A549 (cell line): Measurements from ENCODE around the gene PRTFDC1. TPM values are rescaled to one million over a fixed set of nuclear protein-coding genes. Genes with fewer than 3 reads are reported as not detected.
A peak's percentile ranks its signal among the peaks of the same experiment; 100 is the strongest.
"Not testable (repeated sequence)": the region's sequence is repeated elsewhere in the genome, so short reads cannot be mapped to it uniquely, and the experiment has no call there.

Experiments used
- ATAC-seq, 2 experiments: fragments of 200-7000 bp in 1 of 2; fragments of >200 bp in 1 of 2; cut with Nextera tagmentation in 1 of 2; cut with Tn5 transposase in 1 of 2; 3 replicates each; pipeline versions ENCODE4 v1.8.0 to v1.9.1; 2018 to 2020; ENCODE audit warnings: mild to moderate bottlenecking in 1 of 2, moderate library complexity in 1 of 2
- CTCF ChIA-PET: fragments of 300-600 bp; sonication (Branson Sonifier 250); formaldehyde crosslinking; extraction: SDS; loops from one replicate; lab custom pipeline; 2021; ENCODE audit warnings: antibody characterized with exemption, inconsistent platforms; lab: Yijun Ruan, JAX
- POLR2A ChIA-PET: fragments of 350-600 bp; formaldehyde crosslinking; extraction: SDS; loops from one replicate; lab custom pipeline; 2021; ENCODE audit warnings: antibody characterized with exemption, inconsistent platforms; lab: Yijun Ruan, JAX
- DNase-seq, 2 experiments: peaks; one replicate each; pipeline versions ENCODE4 v3.0.0 to v3.0.0-alpha.2; 2011 to 2016; ENCODE audit warnings: low read depth in 1 of 2, low spot score in 1 of 2
- FAIRE-seq: peaks from 2 replicates; lab custom pipeline; 2011; peaks lifted over from hg19 to GRCh38; lab: Jason Lieb, UNC
- H3K27ac ChIP-seq, 2 experiments: fragments of >200 bp; sonication (Bioruptor Twin); formaldehyde crosslinking; 3 replicates each; pipeline ENCODE4 v1.5.1; 2016 to 2017
- H3K4me1 ChIP-seq: fragments of >200 bp; sonication (Bioruptor Twin); formaldehyde crosslinking; 3 replicates; pipeline ENCODE4 v1.6.1; 2016
- H3K4me2 ChIP-seq: fragments of >200 bp; sonication (Bioruptor Twin); formaldehyde crosslinking; 3 replicates; pipeline ENCODE4 v1.6.1; 2016
- H3K4me3 ChIP-seq: fragments of >200 bp; sonication (Bioruptor Twin); formaldehyde crosslinking; 3 replicates; pipeline ENCODE4 v1.5.1; 2016
- H3K9me3 ChIP-seq: fragments of >200 bp; sonication (Bioruptor Twin); formaldehyde crosslinking; 3 replicates; pipeline ENCODE4 v1.6.1; 2016
- BHLHE40 ChIP-seq: IDR thresholded peaks from 2 replicates; pipeline ENCODE4 v1.6.1; 2012; ENCODE audit warnings: low read depth, low read length, inconsistent platforms
- CBX2 ChIP-seq: fragments of 200-600 bp; sonication (generic); IDR thresholded peaks from 2 replicates; pipeline ENCODE4 v1.6.1; 2016; ENCODE audit warnings: low read depth, mild to moderate bottlenecking, borderline replicate concordance
- CBX8 ChIP-seq: fragments of 200-600 bp; sonication (generic); IDR thresholded peaks from 2 replicates; pipeline ENCODE4 v1.6.1; 2016
- CEBPB ChIP-seq, 2 experiments: fragments of >200 bp in 1 of 2; sonication (Bioruptor Twin) in 1 of 2; formaldehyde crosslinking in 1 of 2; IDR thresholded peaks; 2 replicates each; pipeline ENCODE4 v1.6.1; 2012 to 2016
- CHD2 ChIP-seq: fragments of 150-350 bp; IDR thresholded peaks from 2 replicates; pipeline ENCODE4 v1.6.1; 2014; ENCODE audit warnings: low read length; ENCODE audit not compliant: partially characterized antibody
- CHD4 ChIP-seq: fragments of 200-600 bp; sonication (generic); IDR thresholded peaks from 2 replicates; pipeline ENCODE4 v1.6.1; 2016; ENCODE audit warnings: antibody characterized with exemption, mild to moderate bottlenecking, borderline replicate concordance
- EP300 ChIP-seq, 2 experiments: fragments of >200 bp; sonication (Bioruptor Twin); formaldehyde crosslinking; IDR thresholded peaks; 2 replicates in 1 of 2; 3 replicates in 1 of 2; pipeline ENCODE4 v1.6.1; 2016 to 2017
- FOSB ChIP-seq: fragments of 250-450 bp; sonication (Bioruptor Pico); IDR thresholded peaks from 2 replicates; pipeline ENCODE4 v1.5.0; 2020; ENCODE audit warnings: mild to moderate bottlenecking, moderate library complexity
- FOSL2 ChIP-seq, 2 experiments: fragments of 450-650 bp in 1 of 2; fragments of >200 bp in 1 of 2; sonication (Bioruptor Twin) in 1 of 2; formaldehyde crosslinking; IDR thresholded peaks; 2 replicates each; pipeline versions ENCODE4 v1.5.0 to v1.6.1; 2016 to 2020; ENCODE audit warnings: mild to moderate bottlenecking in 1 of 2, moderate library complexity in 1 of 2
- FOXS1 ChIP-seq: fragments of 250-450 bp; sonication (Bioruptor Pico); IDR thresholded peaks from 2 replicates; pipeline ENCODE4 v1.5.0; 2020; ENCODE audit warnings: mild to moderate bottlenecking, moderate library complexity
- GATA3 ChIP-seq: IDR thresholded peaks from 2 replicates; pipeline ENCODE4 v1.6.1; 2012; ENCODE audit warnings: borderline replicate concordance
- HEYL ChIP-seq: fragments of 250-450 bp; sonication (Bioruptor Pico); IDR thresholded peaks from 2 replicates; pipeline ENCODE4 v1.8.0; 2021; ENCODE audit warnings: mild to moderate bottlenecking, moderate library complexity
- HOXA7 ChIP-seq: fragments of 250-450 bp; sonication (Bioruptor Pico); IDR thresholded peaks from 2 replicates; pipeline ENCODE4 v1.5.0; 2020; ENCODE audit warnings: mild to moderate bottlenecking, moderate library complexity
- HOXB5 ChIP-seq: fragments of 250-450 bp; sonication (Bioruptor Pico); IDR thresholded peaks from 2 replicates; pipeline ENCODE4 v1.5.0; 2020; ENCODE audit warnings: mild to moderate bottlenecking, moderate library complexity
- JUN ChIP-seq, 2 experiments: fragments of >200 bp; sonication (Bioruptor Twin); formaldehyde crosslinking; IDR thresholded peaks; 2 replicates in 1 of 2; 3 replicates in 1 of 2; pipeline ENCODE4 v1.6.1; 2016 to 2017
- JUNB ChIP-seq: fragments of >200 bp; sonication (Bioruptor Twin); formaldehyde crosslinking; IDR thresholded peaks from 2 replicates; pipeline ENCODE4 v1.6.1; 2016
- KDM1A ChIP-seq: fragments of 200-600 bp; sonication (generic); IDR thresholded peaks from 2 replicates; pipeline ENCODE4 v1.6.1; 2016; ENCODE audit warnings: low read depth, mild to moderate bottlenecking
- MAFK ChIP-seq: fragments of 450-650 bp; IDR thresholded peaks from 2 replicates; pipeline ENCODE4 v1.6.1; 2014; ENCODE audit not compliant: partially characterized antibody
- MYC ChIP-seq: IDR thresholded peaks from 2 replicates; pipeline ENCODE4 v1.6.1; 2012; ENCODE audit warnings: mild to moderate bottlenecking, inconsistent platforms, low read length, improper control_type of control experiment, borderline replicate concordance
- NPAS2 ChIP-seq: fragments of 250-450 bp; sonication (Bioruptor Pico); IDR thresholded peaks from 2 replicates; pipeline ENCODE4 v1.8.0; 2022; ENCODE audit warnings: mild to moderate bottlenecking, moderate library complexity, borderline replicate concordance
- NR3C1 ChIP-seq: fragments of >200 bp; sonication (Bioruptor Twin); formaldehyde crosslinking; IDR thresholded peaks from 3 replicates; pipeline ENCODE4 v1.6.1; 2017
- PHF8 ChIP-seq: fragments of 200-600 bp; sonication (generic); IDR thresholded peaks from 2 replicates; pipeline ENCODE4 v1.6.1; 2016; ENCODE audit warnings: low read depth, mild to moderate bottlenecking, antibody characterized with exemption, moderate library complexity, borderline replicate concordance
- POLR2A ChIP-seq: IDR thresholded peaks from 2 replicates; pipeline ENCODE4 v1.6.1; 2012; ENCODE audit warnings: mild to moderate bottlenecking, low read length
- POLR2AphosphoS2 ChIP-seq: conservative IDR thresholded peaks from 2 replicates; pipeline ENCODE4 v1.6.1; 2012; ENCODE audit warnings: low read length, improper control_type of control experiment, inconsistent platforms
- RAD21 ChIP-seq, 2 experiments: fragments of >200 bp in 1 of 2; sonication (Bioruptor Twin) in 1 of 2; formaldehyde crosslinking in 1 of 2; IDR thresholded peaks in 1 of 2; conservative IDR thresholded peaks in 1 of 2; 2 replicates in 1 of 2; 3 replicates in 1 of 2; pipeline ENCODE4 v1.6.1; 2012 to 2018; ENCODE audit warnings: inconsistent platforms in 1 of 2
- RCOR1 ChIP-seq: fragments of 150-350 bp; IDR thresholded peaks from 2 replicates; pipeline ENCODE4 v1.6.1; 2014; ENCODE audit warnings: antibody characterized with exemption, low read length, low read depth
- RFX5 ChIP-seq: fragments of 450-650 bp; IDR thresholded peaks from 2 replicates; pipeline ENCODE4 v1.7.1; 2014; ENCODE audit warnings: antibody characterized with exemption, mild to moderate bottlenecking, moderate library complexity
- RNF2 ChIP-seq: fragments of 200-600 bp; sonication (generic); IDR thresholded peaks from 2 replicates; pipeline ENCODE4 v1.6.1; 2016; ENCODE audit warnings: low read depth, mild to moderate bottlenecking, antibody characterized with exemption, moderate library complexity, borderline replicate concordance
- TFCP2L1 ChIP-seq: fragments of 250-450 bp; sonication (Bioruptor Pico); IDR thresholded peaks from 2 replicates; pipeline ENCODE4 v1.5.0; 2021; ENCODE audit warnings: mild to moderate bottlenecking
- TP53 ChIP-seq: fragments of 250-450 bp; sonication (Bioruptor Pico); IDR thresholded peaks from 2 replicates; pipeline ENCODE4 v1.5.0; 2021; ENCODE audit warnings: mild to moderate bottlenecking, moderate library complexity
- ZSCAN20 ChIP-seq: fragments of 250-450 bp; sonication (Bioruptor Pico); IDR thresholded peaks from 2 replicates; pipeline ENCODE4 v1.8.0; 2022; ENCODE audit warnings: mild to moderate bottlenecking, moderate library complexity
- WGBS: methylation state at CpG from one replicate; pipeline ENCODE4 v1.1.6; 2017; ENCODE audit errors: missing lambda C conversion rate; 5-methylcytosine and 5-hydroxymethylcytosine counted together
- polyA plus RNA-seq, 4 experiments: library from polyadenylated mRNA; depleted of rRNA in 3 of 4; stranded (reverse); fragments of >200 nt; fragmentation: RNase III in 1 of 4; extraction: RNeasy Plus Mini Kit Qiagen cat#74134 plus additional on column Dnase treatment in 1 of 4; gene quantifications; 2 replicates in 3 of 4; 3 replicates in 1 of 4; pipeline ENCODE4 v1.2.3, GENCODE V29; 2011 to 2017
- TF ChIP-seq, protein P1 (sequence below): fragments of 250-450 bp; sonication (Bioruptor Pico); IDR thresholded peaks from 2 replicates; pipeline ENCODE4 v1.5.0; 2020; ENCODE audit warnings: low read depth, mild to moderate bottlenecking, moderate library complexity
- TF ChIP-seq, protein P2 (sequence below): fragments of >200 bp; sonication (Bioruptor Twin); formaldehyde crosslinking; IDR thresholded peaks from 3 replicates; pipeline ENCODE4 v1.5.1; 2016
- TF ChIP-seq, protein P3 (sequence below): IDR thresholded peaks from 2 replicates; pipeline ENCODE4 v1.6.1; 2012
- TF ChIP-seq, protein P4 (sequence below): fragments of 450-650 bp; IDR thresholded peaks from 2 replicates; pipeline ENCODE4 v1.6.1; 2014; ENCODE audit warnings: antibody characterized with exemption
- TF ChIP-seq, protein P5 (sequence below): IDR thresholded peaks from 2 replicates; pipeline ENCODE4 v1.6.1; 2012

Gene PRTFDC1
- polyA plus RNA-seq, 2 of the 4 experiments (the other 2 are of a cell fraction), result 35.6 to 39.2 TPM

DNA sequence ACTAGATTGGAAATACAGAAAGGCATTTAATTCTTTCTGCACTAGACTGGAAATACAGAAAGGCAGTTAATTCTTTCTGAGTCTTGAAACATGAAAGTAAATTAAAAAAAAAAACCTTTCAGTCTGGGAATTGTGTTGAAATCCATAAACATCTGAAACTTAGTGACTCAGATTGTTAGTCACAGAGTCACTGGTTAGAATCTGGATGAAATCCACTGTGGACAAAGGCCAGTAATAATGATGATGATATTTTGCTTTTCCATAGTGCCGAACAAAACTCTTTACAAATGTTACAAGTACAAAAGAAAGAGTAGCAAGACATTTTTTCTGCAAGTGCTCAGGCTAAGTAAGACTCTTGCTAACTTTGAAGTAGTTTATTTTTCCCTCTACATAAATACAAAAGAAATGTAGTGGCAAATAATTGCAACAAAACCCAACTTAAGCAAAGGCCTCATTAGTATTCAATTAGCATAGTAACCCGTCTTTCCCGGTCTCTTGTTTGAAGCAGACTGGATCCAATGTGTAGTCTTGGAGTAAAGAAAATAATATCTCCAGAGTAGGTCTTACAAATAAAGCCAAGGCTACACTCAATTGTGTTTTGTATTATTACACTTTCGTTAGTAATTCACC, 5.8 kb upstream of the PRTFDC1 start:
- Histone ChIP-seq H3K4me2 (peak overlapping the region; percentile 75), H3K9me3 (no peaks in the 10 kb centered on the region), H3K4me3 (no peak overlapping the region; the same call in 2 of the 3 replicates), H3K27ac (peak overlapping the region; percentile 73 to 82), H3K4me1 (peaks cover 61% of the 10 kb centered on the region)
- DNase-seq, result peak; percentile 28 to 45
- CTCF ChIA-PET, result interaction anchor here (1.0 to 1.4 kb wide), 2 partner anchors 11 to 13 kb away, joined by 3 to 4 read pairs; no protein-coding TSS in a partner anchor
- POLR2A ChIA-PET, result no interaction called here
- peak; percentile 77 to 85; a peak in 5 of 6 replicates for ATAC-seq
- 34% methylated on average over 4 of the region's 4 CpGs for WGBS
- peak; percentile 59 for FAIRE-seq
- TF ChIP-seq CBX2 (no peak), HEYL (CRISPR knock-in tag) (no peak), HOXA7 (no peak), POLR2AphosphoS2 (no peak), RFX5 (no peak), FOSL2 (IDR thresholded peaks at IDR 0.05) (peak; percentile 93), FOSL2 (CRISPR knock-in tag; IDR thresholded peaks at IDR 0.05) (peak; percentile 88), NPAS2 (CRISPR knock-in tag) (no peak), ZSCAN20 (CRISPR knock-in tag) (no peak), MYC (no peak), CHD4 (no peak), EP300 (IDR thresholded peaks at IDR 0.05) (peak; percentile 30 to 47; a peak in 2 of 5 replicates), JUN (IDR thresholded peaks at IDR 0.05) (peak; percentile 41 to 69; a peak in 2 of 5 replicates), RAD21 (conservative IDR thresholded peaks at IDR 0.05 in 1 of 2, IDR thresholded peaks at IDR 0.05 in 1 of 2) (no peak; a peak in 1 of 5 replicates), FOXS1 (CRISPR knock-in tag) (no peak), CHD2 (no peak), TFCP2L1 (CRISPR knock-in tag) (no peak), BHLHE40 (no peak), CBX8 (no peak), RCOR1 (no peak), GATA3 (peak; percentile 54; the same call in 1 of the 2 replicates), PHF8 (no peak), POLR2A (no peak), NR3C1 (no peak), TP53 (CRISPR knock-in tag) (no peak), FOSB (no peak), HOXB5 (CRISPR knock-in tag) (no peak), MAFK (no peak), KDM1A (no peak), RNF2 (no peak), JUNB (peak; percentile 90), CEBPB (IDR thresholded peaks at IDR 0.05) (peak; percentile 81 to 88)
- TF ChIP-seq, protein P1, sequence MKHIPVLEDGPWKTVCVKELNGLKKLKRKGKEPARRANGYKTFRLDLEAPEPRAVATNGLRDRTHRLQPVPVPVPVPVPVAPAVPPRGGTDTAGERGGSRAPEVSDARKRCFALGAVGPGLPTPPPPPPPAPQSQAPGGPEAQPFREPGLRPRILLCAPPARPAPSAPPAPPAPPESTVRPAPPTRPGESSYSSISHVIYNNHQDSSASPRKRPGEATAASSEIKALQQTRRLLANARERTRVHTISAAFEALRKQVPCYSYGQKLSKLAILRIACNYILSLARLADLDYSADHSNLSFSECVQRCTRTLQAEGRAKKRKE (CRISPR knock-in tag), result no peak
- TF ChIP-seq, protein P2, sequence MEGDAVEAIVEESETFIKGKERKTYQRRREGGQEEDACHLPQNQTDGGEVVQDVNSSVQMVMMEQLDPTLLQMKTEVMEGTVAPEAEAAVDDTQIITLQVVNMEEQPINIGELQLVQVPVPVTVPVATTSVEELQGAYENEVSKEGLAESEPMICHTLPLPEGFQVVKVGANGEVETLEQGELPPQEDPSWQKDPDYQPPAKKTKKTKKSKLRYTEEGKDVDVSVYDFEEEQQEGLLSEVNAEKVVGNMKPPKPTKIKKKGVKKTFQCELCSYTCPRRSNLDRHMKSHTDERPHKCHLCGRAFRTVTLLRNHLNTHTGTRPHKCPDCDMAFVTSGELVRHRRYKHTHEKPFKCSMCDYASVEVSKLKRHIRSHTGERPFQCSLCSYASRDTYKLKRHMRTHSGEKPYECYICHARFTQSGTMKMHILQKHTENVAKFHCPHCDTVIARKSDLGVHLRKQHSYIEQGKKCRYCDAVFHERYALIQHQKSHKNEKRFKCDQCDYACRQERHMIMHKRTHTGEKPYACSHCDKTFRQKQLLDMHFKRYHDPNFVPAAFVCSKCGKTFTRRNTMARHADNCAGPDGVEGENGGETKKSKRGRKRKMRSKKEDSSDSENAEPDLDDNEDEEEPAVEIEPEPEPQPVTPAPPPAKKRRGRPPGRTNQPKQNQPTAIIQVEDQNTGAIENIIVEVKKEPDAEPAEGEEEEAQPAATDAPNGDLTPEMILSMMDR, result no peak
- TF ChIP-seq, protein P3, sequence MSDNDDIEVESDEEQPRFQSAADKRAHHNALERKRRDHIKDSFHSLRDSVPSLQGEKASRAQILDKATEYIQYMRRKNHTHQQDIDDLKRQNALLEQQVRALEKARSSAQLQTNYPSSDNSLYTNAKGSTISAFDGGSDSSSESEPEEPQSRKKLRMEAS, result no peak
- TF ChIP-seq, protein P4, sequence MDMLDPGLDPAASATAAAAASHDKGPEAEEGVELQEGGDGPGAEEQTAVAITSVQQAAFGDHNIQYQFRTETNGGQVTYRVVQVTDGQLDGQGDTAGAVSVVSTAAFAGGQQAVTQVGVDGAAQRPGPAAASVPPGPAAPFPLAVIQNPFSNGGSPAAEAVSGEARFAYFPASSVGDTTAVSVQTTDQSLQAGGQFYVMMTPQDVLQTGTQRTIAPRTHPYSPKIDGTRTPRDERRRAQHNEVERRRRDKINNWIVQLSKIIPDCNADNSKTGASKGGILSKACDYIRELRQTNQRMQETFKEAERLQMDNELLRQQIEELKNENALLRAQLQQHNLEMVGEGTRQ, result no peak
- TF ChIP-seq, protein P5, sequence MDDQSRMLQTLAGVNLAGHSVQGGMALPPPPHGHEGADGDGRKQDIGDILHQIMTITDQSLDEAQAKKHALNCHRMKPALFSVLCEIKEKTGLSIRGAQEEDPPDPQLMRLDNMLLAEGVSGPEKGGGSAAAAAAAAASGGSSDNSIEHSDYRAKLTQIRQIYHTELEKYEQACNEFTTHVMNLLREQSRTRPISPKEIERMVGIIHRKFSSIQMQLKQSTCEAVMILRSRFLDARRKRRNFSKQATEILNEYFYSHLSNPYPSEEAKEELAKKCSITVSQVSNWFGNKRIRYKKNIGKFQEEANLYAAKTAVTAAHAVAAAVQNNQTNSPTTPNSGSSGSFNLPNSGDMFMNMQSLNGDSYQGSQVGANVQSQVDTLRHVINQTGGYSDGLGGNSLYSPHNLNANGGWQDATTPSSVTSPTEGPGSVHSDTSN, result no peak

DNA sequence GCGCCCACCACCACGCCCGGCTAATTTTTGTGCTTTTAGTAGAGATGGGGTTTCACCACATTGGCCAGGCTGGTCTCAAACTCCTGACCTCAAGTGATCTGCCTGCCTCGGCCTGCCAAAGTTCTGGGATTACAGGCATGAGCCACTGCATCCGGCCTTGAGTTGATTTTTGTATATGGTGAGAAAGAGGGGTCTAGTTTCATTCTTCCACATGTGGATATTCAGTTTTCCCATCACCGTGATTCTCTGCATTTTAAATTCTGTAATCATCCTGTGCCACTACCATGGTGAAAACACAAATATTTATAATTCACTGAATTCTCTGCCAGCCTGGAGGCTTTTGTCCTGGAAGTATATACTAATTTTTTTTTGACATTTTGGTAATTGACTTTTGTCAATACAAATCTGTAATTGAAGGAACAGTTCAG, 5.2 kb upstream of the PRTFDC1 start:
- H3K4me1 ChIP-seq, result peaks cover 57% of the 10 kb centered on the region
- CTCF ChIA-PET, DNase-seq, ATAC-seq, POLR2A ChIA-PET, FAIRE-seq, H3K4me3 ChIP-seq, H3K9me3 ChIP-seq: not testable (repeated sequence)
- peak overlapping the region; percentile 73 to 82 for H3K27ac ChIP-seq
- 83% methylated on average over 6 of the region's 6 CpGs for WGBS
- H3K4me2 ChIP-seq, result peak overlapping the region; percentile 75
